ENCODE results near the gene FAM193B. TPM values are rescaled to one million over a fixed set of nuclear protein-coding genes. Genes with fewer than 3 reads are reported as not detected.
A peak's percentile ranks its signal among the peaks of the same experiment; 100 is the strongest.

Gene FAM193B
- total RNA-seq, 1 donor from 2014 or later: 103 TPM

GRCh38 chr5:177545487-177546257 is 8.7 kb downstream of the FAM193B start:
- H3K4me1 Mint-ChIP-seq (ENCODE audit: unreplicated experiment): peaks cover 29% of the 10 kb centered on the region
- H3K4me3 Mint-ChIP-seq: no peak overlapping the region
- no peaks in the 10 kb centered on the region for H3K9me3 Mint-ChIP-seq
- peak overlapping the region; percentile 90 for H3K27ac Mint-ChIP-seq
- no peaks in the 10 kb centered on the region for H3K27me3 Mint-ChIP-seq
- H3K36me3 Mint-ChIP-seq: peaks cover 21% of the 10 kb centered on the region
- TF ChIP-seq CTCF (conservative IDR thresholded peaks at IDR 0.05): no peak
- DNase-seq (ENCODE audit: extremely low spot score, unreplicated experiment): no peak

- no peak overlapping the region for H3K27ac Mint-ChIP-seq
- TF ChIP-seq CTCF (conservative IDR thresholded peaks at IDR 0.05): no peak
- H3K36me3 Mint-ChIP-seq: peaks cover 13% of the 10 kb centered on the region
- no peak for DNase-seq (ENCODE audit: extremely low spot score, unreplicated experiment)
- no peaks in the 10 kb centered on the region for H3K27me3 Mint-ChIP-seq
- no peak overlapping the region for H3K4me3 Mint-ChIP-seq
- H3K9me3 Mint-ChIP-seq: no peaks in the 10 kb centered on the region
- peaks cover 14% of the 10 kb centered on the region for H3K4me1 Mint-ChIP-seq (ENCODE audit: unreplicated experiment)
These were observed 11.4 kb downstream of the FAM193B start for GRCh38 chr5:177542816-177543465.

GRCh38 chr5:177540438-177540837 is 13.9 kb downstream of the FAM193B start:
- no peak for DNase-seq (ENCODE audit: extremely low spot score, unreplicated experiment)
- peaks cover 8% of the 10 kb centered on the region for H3K36me3 Mint-ChIP-seq
- no peaks in the 10 kb centered on the region for H3K27me3 Mint-ChIP-seq
- no peak overlapping the region for H3K27ac Mint-ChIP-seq
- H3K4me3 Mint-ChIP-seq: no peak overlapping the region
- no peaks in the 10 kb centered on the region for H3K9me3 Mint-ChIP-seq
- no peak for TF ChIP-seq CTCF (conservative IDR thresholded peaks at IDR 0.05)
- H3K4me1 Mint-ChIP-seq (ENCODE audit: unreplicated experiment): no peaks in the 10 kb centered on the region

- Mint-ChIP-seq H3K4me3 (no peak overlapping the region), H3K27ac (no peak overlapping the region), H3K4me1 (ENCODE audit: unreplicated experiment) (no peaks in the 10 kb centered on the region), H3K9me3 (no peaks in the 10 kb centered on the region), H3K27me3 (no peaks in the 10 kb centered on the region), H3K36me3 (peaks cover 8% of the 10 kb centered on the region)
- TF ChIP-seq CTCF (conservative IDR thresholded peaks at IDR 0.05): no peak
- no peak for DNase-seq (ENCODE audit: extremely low spot score, unreplicated experiment)
These were observed 15.0 kb downstream of the FAM193B start for GRCh38 chr5:177539411-177539810.

- no peak for DNase-seq (ENCODE audit: extremely low spot score, unreplicated experiment)
- TF ChIP-seq CTCF (conservative IDR thresholded peaks at IDR 0.05): no peak
- Mint-ChIP-seq H3K4me1 (ENCODE audit: unreplicated experiment) (no peaks in the 10 kb centered on the region), H3K9me3 (no peaks in the 10 kb centered on the region), H3K4me3 (no peak overlapping the region), H3K27me3 (no peaks in the 10 kb centered on the region), H3K27ac (no peak overlapping the region), H3K36me3 (peaks cover 9% of the 10 kb centered on the region)
These were observed 15.5 kb downstream of the FAM193B start for GRCh38 chr5:177538876-177539275.

Measured in type B pancreatic cell (in vitro differentiated cells).